Panc1 (cell line): ENCODE measurements around the gene LMLN. TPM values are rescaled to one million over a fixed set of nuclear protein-coding genes. Genes with fewer than 3 reads are reported as not detected.

ENCODE experiments used
- ATAC-seq: fragments of 200-7000 bp; cut with Tn5 transposase; 2 replicates; pipeline ENCODE4 v1.9.1; 2020; ENCODE audit warnings: mild to moderate bottlenecking, moderate library complexity
- BruUV-seq: library from RNA; stranded (reverse); fragments of 400-500 nt; replicated peaks from 2 replicates; lab custom pipeline; 2021; lab: Mats Ljungman, UMichigan
- CTCF ChIA-PET: fragments of 300-600 bp; sonication (Branson Sonifier 250); formaldehyde crosslinking; loops from one replicate; lab custom pipeline; 2022; ENCODE audit warnings: antibody characterized with exemption; lab: Charles Lee
- POLR2A ChIA-PET: fragments of 300-600 bp; sonication (Branson Sonifier 250); formaldehyde crosslinking; loops from one replicate; lab custom pipeline; 2022; ENCODE audit warnings: antibody characterized with exemption; lab: Charles Lee
- DNase-seq: peaks from one replicate; pipeline ENCODE4 v3.0.0-alpha.2; 2010; ENCODE audit warnings: low read depth, low spot score
- H3K27ac ChIP-seq: 2 replicates; pipeline ENCODE4 v1.5.1; 2011; ENCODE audit warnings: mild to moderate bottlenecking, low read length, inconsistent platforms
- H3K27me3 ChIP-seq: fragments of 200-500 bp; sonication (Bioruptor generic); 2 replicates; pipeline ENCODE4 v1.6.0; 2014; ENCODE audit warnings: low read length, inconsistent platforms; ENCODE audit not compliant: control insufficient read depth, insufficient read depth
- H3K36me3 ChIP-seq: fragments of 200-500 bp; sonication (Bioruptor generic); 2 replicates; pipeline ENCODE4 v1.5.1; 2014; ENCODE audit warnings: inconsistent platforms, mild to moderate bottlenecking, low read length, moderate library complexity; ENCODE audit not compliant: control insufficient read depth, insufficient read depth
- H3K4me1 ChIP-seq: 2 replicates; pipeline ENCODE4 v1.5.1; 2011; ENCODE audit warnings: inconsistent platforms, mild to moderate bottlenecking, low read length, moderate library complexity; ENCODE audit not compliant: control insufficient read depth, insufficient read depth
- H3K4me3 ChIP-seq, 2 experiments: 2 replicates each; pipeline ENCODE4 v1.5.1; 2011 to 2012; ENCODE audit warnings: low read depth in 2 of 2, low read length in 2 of 2, mild to moderate bottlenecking in 2 of 2, inconsistent platforms in 1 of 2, moderate library complexity in 1 of 2
- H3K9me3 ChIP-seq: fragments of 200-500 bp; sonication (Bioruptor generic); 2 replicates; pipeline ENCODE4 v1.5.1; 2014; ENCODE audit warnings: low read depth, mild to moderate bottlenecking, inconsistent platforms, low read length, moderate library complexity; ENCODE audit not compliant: control insufficient read depth, insufficient read depth
- POLR2AphosphoS5 ChIP-seq: IDR thresholded peaks from 2 replicates; pipeline ENCODE4 v1.6.1; 2012; ENCODE audit warnings: mild to moderate bottlenecking, low read depth, low read length, moderate library complexity
- SIN3A ChIP-seq: IDR thresholded peaks from 2 replicates; pipeline ENCODE4 v1.6.1; 2012; ENCODE audit warnings: low read depth, mild to moderate bottlenecking, low read length, moderate library complexity, borderline replicate concordance; ENCODE audit not compliant: insufficient read depth
- TCF7L2 ChIP-seq: IDR thresholded peaks from 2 replicates; pipeline ENCODE4 v1.6.1; 2011; ENCODE audit warnings: mild to moderate bottlenecking, low read depth, low read length, inconsistent platforms
- in situ Hi-C: cut with HindIII; loops from 2 replicates; pipeline ENCODE4 v1.10.0; 2016; ENCODE audit warnings: low sequenced_read_pairs, low pct_unique_long_range_greater_than_20kb
- intact Hi-C: fragments of 100-400 bp; cut with micrococcal nuclease; formaldehyde crosslinking; loops from one replicate; pipeline ENCODE4 v1.10.0; 2022; ENCODE audit not compliant: unreplicated experiment
- total RNA-seq: library from RNA; stranded (reverse); gene quantifications from one replicate; pipeline ENCODE4 v1.2.1, GENCODE V29; 2021; ENCODE audit not compliant: unreplicated experiment
- TF ChIP-seq, protein P1 (sequence below), 2 experiments: IDR thresholded peaks; 2 replicates each; pipeline ENCODE4 v1.6.1; 2011 to 2012; ENCODE audit warnings: low read depth in 2 of 2, control low read depth in 1 of 2, low read length in 1 of 2, mild to moderate bottlenecking in 1 of 2, moderate library complexity in 1 of 2; ENCODE audit not compliant: insufficient read depth in 1 of 2
- TF ChIP-seq, protein P2 (sequence below): fragments of 450-650 bp; IDR thresholded peaks from 2 replicates; pipeline ENCODE4 v1.5.1; 2017; ENCODE audit warnings: mild to moderate bottlenecking

The LMLN gene
- total RNA-seq, 1 experiment from 2014 or later = 21.8 TPM

DNA sequence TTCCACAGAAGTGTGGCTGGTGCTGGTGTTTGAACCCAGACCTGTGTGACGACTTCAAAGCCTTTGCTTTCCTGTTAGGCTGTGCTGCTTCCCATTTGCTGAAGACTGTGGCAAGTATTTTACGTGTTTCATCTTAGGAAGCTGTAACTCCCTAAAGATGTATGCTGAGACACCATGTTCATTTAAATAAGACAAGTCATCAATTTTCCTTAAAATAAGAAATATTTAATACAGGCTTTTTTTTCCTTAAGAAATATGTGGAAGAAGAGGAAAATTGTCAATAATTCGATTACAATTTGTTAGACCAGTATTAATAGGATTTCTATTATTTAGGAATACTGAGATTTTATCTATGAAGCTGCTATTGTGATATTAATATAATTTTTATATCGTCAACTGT lies 58.4 kb downstream of the LMLN start:
- CTCF ChIA-PET = no interaction called here
- DNase-seq = no peak
- no peak overlapping the region for H3K4me3 ChIP-seq
- TF ChIP-seq, protein P1, sequence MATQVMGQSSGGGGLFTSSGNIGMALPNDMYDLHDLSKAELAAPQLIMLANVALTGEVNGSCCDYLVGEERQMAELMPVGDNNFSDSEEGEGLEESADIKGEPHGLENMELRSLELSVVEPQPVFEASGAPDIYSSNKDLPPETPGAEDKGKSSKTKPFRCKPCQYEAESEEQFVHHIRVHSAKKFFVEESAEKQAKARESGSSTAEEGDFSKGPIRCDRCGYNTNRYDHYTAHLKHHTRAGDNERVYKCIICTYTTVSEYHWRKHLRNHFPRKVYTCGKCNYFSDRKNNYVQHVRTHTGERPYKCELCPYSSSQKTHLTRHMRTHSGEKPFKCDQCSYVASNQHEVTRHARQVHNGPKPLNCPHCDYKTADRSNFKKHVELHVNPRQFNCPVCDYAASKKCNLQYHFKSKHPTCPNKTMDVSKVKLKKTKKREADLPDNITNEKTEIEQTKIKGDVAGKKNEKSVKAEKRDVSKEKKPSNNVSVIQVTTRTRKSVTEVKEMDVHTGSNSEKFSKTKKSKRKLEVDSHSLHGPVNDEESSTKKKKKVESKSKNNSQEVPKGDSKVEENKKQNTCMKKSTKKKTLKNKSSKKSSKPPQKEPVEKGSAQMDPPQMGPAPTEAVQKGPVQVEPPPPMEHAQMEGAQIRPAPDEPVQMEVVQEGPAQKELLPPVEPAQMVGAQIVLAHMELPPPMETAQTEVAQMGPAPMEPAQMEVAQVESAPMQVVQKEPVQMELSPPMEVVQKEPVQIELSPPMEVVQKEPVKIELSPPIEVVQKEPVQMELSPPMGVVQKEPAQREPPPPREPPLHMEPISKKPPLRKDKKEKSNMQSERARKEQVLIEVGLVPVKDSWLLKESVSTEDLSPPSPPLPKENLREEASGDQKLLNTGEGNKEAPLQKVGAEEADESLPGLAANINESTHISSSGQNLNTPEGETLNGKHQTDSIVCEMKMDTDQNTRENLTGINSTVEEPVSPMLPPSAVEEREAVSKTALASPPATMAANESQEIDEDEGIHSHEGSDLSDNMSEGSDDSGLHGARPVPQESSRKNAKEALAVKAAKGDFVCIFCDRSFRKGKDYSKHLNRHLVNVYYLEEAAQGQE (IDR thresholded peaks at IDR 0.05; ENCODE audit: insufficient read depth in 1 of 2, low read depth in 2 of 2, low read length in 1 of 2) = no peak
- TF ChIP-seq SIN3A = no peak
- no peak for TF ChIP-seq POLR2AphosphoS5
- TF ChIP-seq, protein P2, sequence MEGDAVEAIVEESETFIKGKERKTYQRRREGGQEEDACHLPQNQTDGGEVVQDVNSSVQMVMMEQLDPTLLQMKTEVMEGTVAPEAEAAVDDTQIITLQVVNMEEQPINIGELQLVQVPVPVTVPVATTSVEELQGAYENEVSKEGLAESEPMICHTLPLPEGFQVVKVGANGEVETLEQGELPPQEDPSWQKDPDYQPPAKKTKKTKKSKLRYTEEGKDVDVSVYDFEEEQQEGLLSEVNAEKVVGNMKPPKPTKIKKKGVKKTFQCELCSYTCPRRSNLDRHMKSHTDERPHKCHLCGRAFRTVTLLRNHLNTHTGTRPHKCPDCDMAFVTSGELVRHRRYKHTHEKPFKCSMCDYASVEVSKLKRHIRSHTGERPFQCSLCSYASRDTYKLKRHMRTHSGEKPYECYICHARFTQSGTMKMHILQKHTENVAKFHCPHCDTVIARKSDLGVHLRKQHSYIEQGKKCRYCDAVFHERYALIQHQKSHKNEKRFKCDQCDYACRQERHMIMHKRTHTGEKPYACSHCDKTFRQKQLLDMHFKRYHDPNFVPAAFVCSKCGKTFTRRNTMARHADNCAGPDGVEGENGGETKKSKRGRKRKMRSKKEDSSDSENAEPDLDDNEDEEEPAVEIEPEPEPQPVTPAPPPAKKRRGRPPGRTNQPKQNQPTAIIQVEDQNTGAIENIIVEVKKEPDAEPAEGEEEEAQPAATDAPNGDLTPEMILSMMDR = no peak
- TF ChIP-seq TCF7L2 = no peak
- no peaks in the 10 kb centered on the region for H3K9me3 ChIP-seq
- POLR2A ChIA-PET = no interaction called here
- in situ Hi-C loops (no loop called here), intact Hi-C loops (no loop called here)
- no peak for ATAC-seq
- H3K4me1 ChIP-seq = no peaks in the 10 kb centered on the region
- no TSS peak for BruUV-seq
- no peaks in the 10 kb centered on the region for H3K36me3 ChIP-seq
- H3K27me3 ChIP-seq = no peaks in the 10 kb centered on the region
- no peak overlapping the region for H3K27ac ChIP-seq

DNA sequence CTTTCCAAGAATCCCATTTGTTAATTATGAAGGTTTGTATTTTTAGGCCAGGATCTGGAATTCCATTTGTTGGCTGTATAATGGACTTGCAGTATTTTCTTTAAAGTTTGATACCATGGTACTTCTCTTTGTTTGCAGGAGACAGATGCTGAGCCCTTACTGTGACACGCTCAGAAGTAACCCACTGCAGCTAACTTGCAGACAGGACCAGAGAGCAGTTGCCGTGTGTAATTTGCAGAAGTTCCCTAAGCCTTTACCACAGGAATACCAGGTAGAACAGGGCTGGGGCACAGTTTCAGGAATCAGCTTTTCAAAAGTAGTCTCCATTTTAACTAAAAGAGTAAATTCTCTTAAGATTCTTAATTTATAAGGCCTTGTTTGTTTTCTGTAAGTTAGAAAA lies 59.1 kb downstream of the LMLN start:
- Histone ChIP-seq H3K4me3 (no peak overlapping the region), H3K27me3 (no peaks in the 10 kb centered on the region), H3K36me3 (no peaks in the 10 kb centered on the region), H3K4me1 (no peaks in the 10 kb centered on the region), H3K9me3 (no peaks in the 10 kb centered on the region), H3K27ac (no peak overlapping the region)
- ChIA-PET POLR2A (no interaction called here), CTCF (no interaction called here)
- in situ Hi-C loops (no loop called here), intact Hi-C loops (no loop called here)
- ATAC-seq (no peak), DNase-seq (no peak)
- TF ChIP-seq, protein P1 (IDR thresholded peaks at IDR 0.05; ENCODE audit: insufficient read depth in 1 of 2, low read depth in 2 of 2, low read length in 1 of 2) = no peak
- TF ChIP-seq POLR2AphosphoS5 (no peak), SIN3A (no peak), TCF7L2 (no peak)
- TF ChIP-seq, protein P2 = no peak
- BruUV-seq = no TSS peak
